IMR-90 (cell line): Measurements from ENCODE around the gene ITPK1. TPM values are rescaled to one million over a fixed set of nuclear protein-coding genes. Genes with fewer than 3 reads are reported as not detected.

Source experiments
- ATAC-seq: fragments of 200-7000 bp; cut with Tn5 transposase; 2 replicates; pipeline ENCODE4 v1.9.1; 2020; ENCODE audit warnings: low read depth, mild to moderate bottlenecking, moderate library complexity
- BruUV-seq: library from RNA; stranded (reverse); fragments of 400-500 nt; replicated peaks from 2 replicates; lab custom pipeline; 2021; lab: Mats Ljungman, UMichigan
- CTCF ChIA-PET: fragments of 300-600 bp; formaldehyde crosslinking; extraction: SDS; loops from one replicate; lab custom pipeline; 2021; ENCODE audit warnings: antibody characterized with exemption; lab: Yijun Ruan, JAX
- POLR2A ChIA-PET: fragments of 300-600 bp; sonication (Branson Sonifier 250); formaldehyde crosslinking; loops from one replicate; lab custom pipeline; 2022; ENCODE audit warnings: antibody characterized with exemption; ENCODE audit not compliant: unreplicated experiment; lab: Charles Lee
- DNase-seq: peaks from one replicate; pipeline ENCODE4 v3.0.0; 2013
- H2AFZ ChIP-seq: replicated peaks from 2 replicates; pipeline ENCODE3; 2013; ENCODE audit warnings: low read length, mild to moderate bottlenecking; ENCODE audit not compliant: poor library complexity
- H2AK5ac ChIP-seq: 2 replicates; pipeline ENCODE4 v1.6.1; 2013; ENCODE audit warnings: low read depth, low read length, inconsistent platforms
- H2AK9ac ChIP-seq: replicated peaks from 2 replicates; pipeline ENCODE3; 2013; ENCODE audit warnings: mild to moderate bottlenecking, low read depth, low read length, moderate library complexity; ENCODE audit not compliant: poor library complexity
- H2BK120ac ChIP-seq: 2 replicates; pipeline ENCODE4 v1.6.1; 2013; ENCODE audit warnings: low read depth, low read length, inconsistent platforms
- H2BK15ac ChIP-seq: 3 replicates; pipeline ENCODE4 v1.6.1; 2013; ENCODE audit warnings: low read depth, low read length, inconsistent platforms
- H2BK20ac ChIP-seq: 2 replicates; pipeline ENCODE4 v1.6.1; 2013; ENCODE audit warnings: low read depth, mild to moderate bottlenecking, inconsistent platforms, low read length, moderate library complexity
- H2BK5ac ChIP-seq: 2 replicates; pipeline ENCODE4 v1.6.1; 2013; ENCODE audit warnings: mild to moderate bottlenecking, low read depth, low read length, inconsistent platforms; ENCODE audit not compliant: poor library complexity, severe bottlenecking
- H3K14ac ChIP-seq: replicated peaks from 2 replicates; pipeline ENCODE4 v1.6.1; 2013; ENCODE audit warnings: low read depth, low read length, inconsistent platforms
- H3K18ac ChIP-seq: 2 replicates; pipeline ENCODE4 v1.6.1; 2013; ENCODE audit warnings: low read depth, low read length, control low read depth
- H3K23ac ChIP-seq: 2 replicates; pipeline ENCODE4 v1.6.1; 2013; ENCODE audit warnings: low read depth, low read length, inconsistent platforms
- H3K27ac ChIP-seq: 2 replicates; pipeline ENCODE4 v1.5.1; 2013; ENCODE audit warnings: mild to moderate bottlenecking, control low read depth, low read length; ENCODE audit not compliant: insufficient read depth
- H3K27me3 ChIP-seq: 2 replicates; pipeline ENCODE4 v1.6.1; 2013; ENCODE audit warnings: low read length; ENCODE audit not compliant: control insufficient read depth, insufficient read depth
- H3K36me3 ChIP-seq: 2 replicates; pipeline ENCODE4 v1.6.1; 2013; ENCODE audit warnings: low read length, mixed read lengths; ENCODE audit not compliant: control insufficient read depth, insufficient read depth
- H3K4ac ChIP-seq: 2 replicates; pipeline ENCODE4 v1.6.1; 2013; ENCODE audit warnings: low read depth, low read length, inconsistent platforms
- H3K4me1 ChIP-seq: 2 replicates; pipeline ENCODE4 v1.6.1; 2013; ENCODE audit warnings: low read length, mixed read lengths; ENCODE audit not compliant: control insufficient read depth, insufficient read depth
- H3K4me2 ChIP-seq: 2 replicates; pipeline ENCODE4 v1.6.1; 2013; ENCODE audit warnings: low read depth, mild to moderate bottlenecking, control low read depth, low read length, moderate library complexity
- H3K4me3 ChIP-seq: 2 replicates; pipeline ENCODE4 v1.5.1; 2013; ENCODE audit warnings: low read depth, mild to moderate bottlenecking, control low read depth, low read length, moderate library complexity; ENCODE audit not compliant: insufficient read depth
- H3K56ac ChIP-seq: 2 replicates; pipeline ENCODE4 v1.6.1; 2013; ENCODE audit warnings: low read length, inconsistent platforms; ENCODE audit not compliant: insufficient read depth; ENCODE audit errors: extremely low read depth
- H3K79me1 ChIP-seq, 2 experiments: 2 replicates each; pipeline ENCODE4 v1.6.1; 2013; ENCODE audit warnings: low read length in 2 of 2, inconsistent platforms in 1 of 2, low read depth in 1 of 2
- H3K9ac ChIP-seq: 2 replicates; pipeline ENCODE4 v1.6.1; 2013; ENCODE audit warnings: low read depth, low read length, control low read depth
- H3K9me1 ChIP-seq: 2 replicates; pipeline ENCODE4 v1.6.1; 2013; ENCODE audit warnings: low read length, inconsistent platforms; ENCODE audit not compliant: insufficient read depth
- H3K9me3 ChIP-seq: 2 replicates; pipeline ENCODE4 v1.6.1; 2013; ENCODE audit warnings: low read length; ENCODE audit not compliant: control insufficient read depth, insufficient read depth
- H4K20me1 ChIP-seq: 2 replicates; pipeline ENCODE4 v1.6.1; 2013; ENCODE audit warnings: low read length, inconsistent platforms; ENCODE audit not compliant: insufficient read depth
- H4K5ac ChIP-seq: 2 replicates; pipeline ENCODE4 v1.6.1; 2013; ENCODE audit warnings: mild to moderate bottlenecking, low read depth, low read length, control low read depth
- H4K8ac ChIP-seq, 2 experiments: 2 replicates each; pipeline ENCODE4 v1.6.1; 2013; ENCODE audit warnings: low read depth in 2 of 2, low read length in 2 of 2, control low read depth in 1 of 2, inconsistent platforms in 1 of 2
- H4K91ac ChIP-seq: 2 replicates; pipeline ENCODE4 v1.6.1; 2013; ENCODE audit warnings: low read depth, low read length, inconsistent platforms; ENCODE audit not compliant: insufficient read depth
- WGBS, 2 experiments: methylation state at CpG; one replicate each; pipeline versions ENCODE4 v1.1.5 to v1.1.7; 2013; ENCODE audit warnings: missing lambda C conversion rate in 2 of 2; ENCODE audit not compliant: insufficient read length in 1 of 2; ENCODE audit errors: extremely low coverage in 2 of 2; 5-methylcytosine and 5-hydroxymethylcytosine counted together
- dilution Hi-C: fragments of 300-500 bp; cut with HindIII; formaldehyde crosslinking; loops from one replicate; pipeline ENCODE4 v1.14.3; 2018; ENCODE audit warnings: low sequenced_read_pairs; ENCODE audit not compliant: unreplicated experiment
- in situ Hi-C: fragments of 300-500 bp; cut with MboI; formaldehyde crosslinking; loops from 3 replicates; pipeline ENCODE4 v1.14.3; 2019; ENCODE audit warnings: low sequenced_read_pairs, inconsistent platforms, mixed read lengths
- intact Hi-C: fragments of 100-400 bp; cut with micrococcal nuclease; formaldehyde crosslinking; loops from 2 replicates; pipeline ENCODE4 v1.10.0; 2022
- polyA plus RNA-seq, 3 experiments: library from polyadenylated mRNA; depleted of rRNA; stranded (reverse); fragments of >200 nt; gene quantifications; 2 replicates each; pipeline ENCODE4 v1.2.3, GENCODE V29; 2012; ENCODE audit warnings: low replicate concordance in 1 of 3
- total RNA-seq: library from RNA; depleted of rRNA; stranded (reverse); fragments of >200 nt; gene quantifications from 2 replicates; pipeline ENCODE4 v1.2.3, GENCODE V29; 2012
- TF ChIP-seq, protein P1 (sequence below): fragments of 150-350 bp; IDR thresholded peaks from 2 replicates; pipeline ENCODE4 v1.6.1; 2017; ENCODE audit warnings: mild to moderate bottlenecking, antibody characterized with exemption, low read length, low read depth

The ITPK1 gene
- total and polyA plus RNA-seq, 2 of the 4 experiments (the other 2 are of a cell fraction), result 21.7 to 26.9 TPM

DNA sequence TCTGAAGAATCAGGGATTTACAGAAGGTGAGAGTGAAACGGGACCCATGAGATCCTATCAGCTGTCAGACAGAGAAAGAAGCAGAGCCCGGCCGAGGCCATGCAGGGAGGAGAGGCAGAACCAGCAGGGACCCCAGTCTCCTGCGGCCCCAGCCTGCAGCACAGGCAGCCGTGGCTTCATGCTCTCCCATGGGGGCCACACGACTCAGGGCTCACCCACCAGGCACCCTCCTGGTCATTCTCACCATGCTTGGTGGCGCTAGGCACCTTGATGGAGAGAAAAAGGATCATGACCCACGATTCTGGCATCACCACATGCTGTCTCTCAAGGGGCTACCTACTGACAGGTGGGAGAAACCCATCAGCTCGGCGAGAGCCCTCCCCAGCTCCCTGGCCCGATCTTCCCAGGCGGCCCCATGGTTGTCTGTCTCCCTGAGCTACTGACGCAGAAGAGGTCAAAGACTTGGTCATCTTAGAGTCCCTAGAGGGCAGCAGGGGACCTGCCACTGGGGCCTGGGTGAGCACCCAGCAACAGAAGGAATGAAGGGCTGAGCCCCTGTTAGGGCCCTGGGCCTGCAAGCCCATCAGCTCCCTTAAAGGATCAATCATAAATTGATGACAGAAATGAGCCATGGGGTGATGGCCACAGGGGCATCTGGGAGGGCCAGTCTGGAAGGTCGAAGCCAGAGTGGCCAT, 58.0 kb downstream of the ITPK1 start:
- H4K20me1 ChIP-seq, result peaks cover 14% of the 10 kb centered on the region
- no peak overlapping the region for H3K56ac ChIP-seq
- H2BK20ac ChIP-seq, result no peak overlapping the region
- H2BK5ac ChIP-seq, result no peak overlapping the region
- H2AK9ac ChIP-seq, result no peak overlapping the region
- CTCF ChIA-PET, result interaction anchor here (1.1 kb wide), 1 partner anchor 38 kb away, joined by 3 read pairs; no protein-coding TSS in a partner anchor
- no peak overlapping the region for H3K4ac ChIP-seq
- H3K27ac ChIP-seq, result no peak overlapping the region
- no peak overlapping the region for H4K5ac ChIP-seq
- POLR2A ChIA-PET, result no interaction called here
- no peak overlapping the region for H3K23ac ChIP-seq
- H2AK5ac ChIP-seq, result no peak overlapping the region
- H3K9me1 ChIP-seq, result no peaks in the 10 kb centered on the region; the same call in 1 of the 2 replicates
- WGBS, 2 experiments, result 100% methylated on average over 1 of the region's 14 CpGs; no CpG with 5 or more reads in 1 of the 2 experiments
- no TSS peak for BruUV-seq
- H3K18ac ChIP-seq, result no peak overlapping the region
- DNase-seq (no peak), ATAC-seq (no peak)
- no peaks in the 10 kb centered on the region for H3K9me3 ChIP-seq
- H3K9ac ChIP-seq, result no peak overlapping the region
- H3K4me3 ChIP-seq, result no peak overlapping the region
- peaks cover 5% of the 10 kb centered on the region; the same call in 1 of the 2 replicates for H3K27me3 ChIP-seq
- H2BK15ac ChIP-seq, result no peak overlapping the region
- H3K4me2 ChIP-seq, result no peak overlapping the region
- H2BK120ac ChIP-seq, result no peak overlapping the region
- H3K36me3 ChIP-seq, result no peaks in the 10 kb centered on the region
- no peak overlapping the region for H3K14ac ChIP-seq
- no peaks in the 10 kb centered on the region for H3K79me1 ChIP-seq
- no peak overlapping the region for H4K91ac ChIP-seq
- intact Hi-C loops, result no loop called here
- in situ Hi-C loops, result no loop called here
- peaks cover 13% of the 10 kb centered on the region; the same call in 1 of the 2 replicates for H3K4me1 ChIP-seq
- TF ChIP-seq, protein P1, sequence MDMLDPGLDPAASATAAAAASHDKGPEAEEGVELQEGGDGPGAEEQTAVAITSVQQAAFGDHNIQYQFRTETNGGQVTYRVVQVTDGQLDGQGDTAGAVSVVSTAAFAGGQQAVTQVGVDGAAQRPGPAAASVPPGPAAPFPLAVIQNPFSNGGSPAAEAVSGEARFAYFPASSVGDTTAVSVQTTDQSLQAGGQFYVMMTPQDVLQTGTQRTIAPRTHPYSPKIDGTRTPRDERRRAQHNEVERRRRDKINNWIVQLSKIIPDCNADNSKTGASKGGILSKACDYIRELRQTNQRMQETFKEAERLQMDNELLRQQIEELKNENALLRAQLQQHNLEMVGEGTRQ, result no peak
- no peak overlapping the region for H2AFZ ChIP-seq
- dilution Hi-C loops, result no loop called here
- H4K8ac ChIP-seq, result no peak overlapping the region
